Measurements from ENCODE around the gene CCDC40. TPM values are rescaled to one million over a fixed set of nuclear protein-coding genes. Genes with fewer than 3 reads are reported as not detected.

Gene CCDC40
- total RNA-seq, 1 donor from 2014 or later = 4.5 TPM

- intact Hi-C loops (cut with DNase I) = no loop called here
- DNase-seq = no peak
- no peak for ATAC-seq (ENCODE audit: poor library complexity)
These were observed 106.5 kb downstream of the CCDC40 start for GRCh38 chr17:80142929-80143328.

- no peak for ATAC-seq (ENCODE audit: poor library complexity)
- intact Hi-C loops (cut with DNase I) = no loop called here
- DNase-seq = no peak
These were observed 108.9 kb downstream of the CCDC40 start for GRCh38 chr17:80145076-80146075.

GRCh38 chr17:80146121-80147034 lies 109.9 kb downstream of the CCDC40 start:
- DNase-seq = no peak
- intact Hi-C loops (cut with DNase I) = no loop called here
- peak; percentile 28 for ATAC-seq (ENCODE audit: poor library complexity)

- DNase-seq (peak; percentile 99), ATAC-seq (ENCODE audit: poor library complexity) (peak; percentile 98)
- intact Hi-C loops (cut with DNase I) = no loop called here
These were observed 110.8 kb downstream of the CCDC40 start, which contains the start of gene EIF4A3 for GRCh38 chr17:80147035-80147822. Gene EIF4A3, minus strand, starts transcription at chr17:80147128. Its CDS starts 167 bp downstream, at chr17:80146961.

Small RNAs within 50 kb of the gene (microRNA-seq; reads per million reads assigned to microRNA genes)
- not detected for gene MIR1268B

Other genes starting within 250 kb of the CCDC40 start
- 6.2 TPM for gene CBX8, start 239.6 kb upstream of the CCDC40 start, total RNA-seq
- gene CBX4, start 197.2 kb upstream of the CCDC40 start, total RNA-seq = 25.6 TPM
- 14.0 TPM for gene TBC1D16, start 770 bp upstream of the CCDC40 start, total RNA-seq
- gene GAA, start 64.9 kb downstream of the CCDC40 start, total RNA-seq = 45.3 TPM
- gene EIF4A3, start 110.5 kb downstream of the CCDC40 start, total RNA-seq = 32.1 TPM
- gene CARD14, start 133.4 kb downstream of the CCDC40 start, total RNA-seq = not detected
- 13.4 TPM for gene SGSH, start 183.7 kb downstream of the CCDC40 start, total RNA-seq
- 5.1 TPM for gene SLC26A11, start 183.8 kb downstream of the CCDC40 start, total RNA-seq
- gene RNF213, start 224.2 kb downstream of the CCDC40 start, total RNA-seq = 29.9 TPM